GM23338 (cell line): ENCODE measurements around the gene ULK3. TPM values are rescaled to one million over a fixed set of nuclear protein-coding genes. Genes with fewer than 3 reads are reported as not detected.

Experiments
- ATAC-seq: fragments of 200-7000 bp; cut with Tn5 transposase; 3 replicates; pipeline ENCODE4 v1.9.1; 2020
- DNase-seq: peaks from one replicate; pipeline ENCODE4 v3.0.0-alpha.2; 2015; ENCODE audit warnings: low spot score
- H2AFZ ChIP-seq: fragments of 200-600 bp; sonication (generic); 2 replicates; pipeline ENCODE4 v1.8.0; 2016; ENCODE audit warnings: antibody characterized with exemption, mild to moderate bottlenecking, moderate library complexity
- H3F3A ChIP-seq: fragments of 200-600 bp; sonication (generic); replicated peaks from 2 replicates; pipeline ENCODE4 v1.8.0; 2017; ENCODE audit warnings: antibody characterized with exemption, mixed run types, low read depth
- H3K27ac ChIP-seq: fragments of 200-600 bp; sonication (generic); 2 replicates; pipeline ENCODE4 v1.6.1; 2016; ENCODE audit warnings: low read depth
- H3K27me3 ChIP-seq: fragments of 200-600 bp; sonication (generic); 2 replicates; pipeline ENCODE4 v1.8.0; 2016; ENCODE audit warnings: mild to moderate bottlenecking, mixed run types, moderate library complexity; ENCODE audit not compliant: insufficient read depth
- H3K36me3 ChIP-seq: fragments of 200-600 bp; sonication (generic); 2 replicates; pipeline ENCODE4 v1.8.0; 2016; ENCODE audit warnings: mild to moderate bottlenecking; ENCODE audit not compliant: insufficient read depth
- H3K4me1 ChIP-seq: fragments of 200-600 bp; sonication (generic); 2 replicates; pipeline ENCODE4 v1.8.0; 2016; ENCODE audit warnings: mild to moderate bottlenecking, moderate library complexity; ENCODE audit not compliant: insufficient read depth
- H3K4me2 ChIP-seq: fragments of 200-600 bp; sonication (generic); 2 replicates; pipeline ENCODE4 v1.7.1; 2017; ENCODE audit warnings: mixed run types
- H3K4me3 ChIP-seq: fragments of 200-600 bp; sonication (generic); 2 replicates; pipeline ENCODE4 v1.6.1; 2016; ENCODE audit warnings: mixed run types
- H3K79me2 ChIP-seq: fragments of 200-600 bp; sonication (generic); replicated peaks from 2 replicates; pipeline ENCODE4 v1.8.0; 2017; ENCODE audit warnings: mild to moderate bottlenecking; ENCODE audit not compliant: insufficient read depth
- H3K9me2 ChIP-seq: fragments of 200-600 bp; sonication (generic); 2 replicates; pipeline ENCODE4 v1.8.0; 2017; ENCODE audit not compliant: insufficient read depth
- H4K20me1 ChIP-seq: fragments of 200-600 bp; sonication (generic); replicated peaks from 2 replicates; pipeline ENCODE4 v1.8.0; 2017; ENCODE audit warnings: mild to moderate bottlenecking; ENCODE audit not compliant: insufficient read depth
- H3K27ac Mint-ChIP-seq: 2 replicates; pipeline ENCODE4 v1.8.0; 2020; ENCODE audit warnings: inconsistent platforms, mild to moderate bottlenecking, moderate library complexity, mixed read lengths
- H3K27me3 Mint-ChIP-seq: 3 replicates; pipeline ENCODE4 v1.8.0; 2022; ENCODE audit warnings: low read depth, mild to moderate bottlenecking, moderate library complexity, mixed read lengths, inconsistent platforms; ENCODE audit not compliant: insufficient read depth, poor library complexity
- H3K36me3 Mint-ChIP-seq: 3 replicates; pipeline ENCODE4 v1.8.0; 2021; ENCODE audit warnings: low read depth, mild to moderate bottlenecking, inconsistent platforms, moderate library complexity, mixed read lengths
- H3K4me1 Mint-ChIP-seq: 3 replicates; pipeline ENCODE4 v1.8.0; 2020; ENCODE audit warnings: mild to moderate bottlenecking, inconsistent platforms, mixed read lengths
- H3K4me3 Mint-ChIP-seq: 3 replicates; pipeline ENCODE4 v1.8.0; 2021; ENCODE audit warnings: moderate library complexity, mild to moderate bottlenecking, inconsistent platforms, mixed read lengths
- H3K9me3 Mint-ChIP-seq: 3 replicates; pipeline ENCODE4 v1.8.0; 2020; ENCODE audit warnings: moderate library complexity, mild to moderate bottlenecking, inconsistent platforms, mixed read lengths
- ETS1 ChIP-seq: IDR thresholded peaks from 2 replicates; pipeline ENCODE4 v1.6.1; 2016; ENCODE audit warnings: antibody characterized with exemption
- ZNF114 ChIP-seq: fragments of 250-450 bp; sonication (Bioruptor Pico); IDR thresholded peaks from 2 replicates; pipeline ENCODE4 v1.5.0; 2020; ENCODE audit warnings: mild to moderate bottlenecking, moderate library complexity
- ZNF462 ChIP-seq: fragments of 250-450 bp; sonication (Bioruptor Pico); IDR thresholded peaks from 2 replicates; pipeline ENCODE4 v1.5.0; 2020; ENCODE audit warnings: mild to moderate bottlenecking, moderate library complexity
- polyA plus RNA-seq: library from polyadenylated mRNA; unstranded; fragments of >200 nt; fragmentation: Nextera tagmentation; extraction: Ambion mirVana; gene quantifications from 2 replicates; pipeline ENCODE4 v1.2.1, GENCODE V29; 2016
- total RNA-seq: library from RNA; depleted of rRNA; stranded (reverse); fragments of >200 nt; shearing (Covaris generic); gene quantifications from 2 replicates; pipeline ENCODE4 v1.2.3, GENCODE V29; 2014
- TF ChIP-seq, protein P1 (sequence below), 2 experiments: fragments of 200-600 bp in 1 of 2; sonication (generic) in 1 of 2; conservative IDR thresholded peaks; 2 replicates each; pipeline versions ENCODE4 v1.5.1 to v1.6.1; 2016 to 2017; ENCODE audit warnings: antibody characterized with exemption in 2 of 2, low read depth in 2 of 2, mild to moderate bottlenecking in 2 of 2, moderate library complexity in 1 of 2

ULK3 gene
- total and polyA plus RNA-seq, 2 experiments from 2014 or later = 20.3 to 35.4 TPM

GRCh38 chr15:74787251-74788041 lies 55.5 kb downstream of the ULK3 start:
- H3K4me2 ChIP-seq = 0 out of 2 replicates have a peak overlapping the region, but pooled peaks have one; percentile 26
- DNase-seq (peak; percentile 90), ATAC-seq (peak; percentile 86)
- H3K36me3 Mint-ChIP-seq = no peaks in the 10 kb centered on the region
- H3K79me2 ChIP-seq = peaks cover 20% of the 10 kb centered on the region
- TF ChIP-seq ZNF114 (no peak), ZNF462 (CRISPR knock-in tag) (no peak), ETS1 (peak; percentile 17; the same call in 1 of the 2 replicates)
- TF ChIP-seq, protein P1, sequence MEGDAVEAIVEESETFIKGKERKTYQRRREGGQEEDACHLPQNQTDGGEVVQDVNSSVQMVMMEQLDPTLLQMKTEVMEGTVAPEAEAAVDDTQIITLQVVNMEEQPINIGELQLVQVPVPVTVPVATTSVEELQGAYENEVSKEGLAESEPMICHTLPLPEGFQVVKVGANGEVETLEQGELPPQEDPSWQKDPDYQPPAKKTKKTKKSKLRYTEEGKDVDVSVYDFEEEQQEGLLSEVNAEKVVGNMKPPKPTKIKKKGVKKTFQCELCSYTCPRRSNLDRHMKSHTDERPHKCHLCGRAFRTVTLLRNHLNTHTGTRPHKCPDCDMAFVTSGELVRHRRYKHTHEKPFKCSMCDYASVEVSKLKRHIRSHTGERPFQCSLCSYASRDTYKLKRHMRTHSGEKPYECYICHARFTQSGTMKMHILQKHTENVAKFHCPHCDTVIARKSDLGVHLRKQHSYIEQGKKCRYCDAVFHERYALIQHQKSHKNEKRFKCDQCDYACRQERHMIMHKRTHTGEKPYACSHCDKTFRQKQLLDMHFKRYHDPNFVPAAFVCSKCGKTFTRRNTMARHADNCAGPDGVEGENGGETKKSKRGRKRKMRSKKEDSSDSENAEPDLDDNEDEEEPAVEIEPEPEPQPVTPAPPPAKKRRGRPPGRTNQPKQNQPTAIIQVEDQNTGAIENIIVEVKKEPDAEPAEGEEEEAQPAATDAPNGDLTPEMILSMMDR (conservative IDR thresholded peaks at IDR 0.05; ENCODE audit: low read depth in 2 of 2) = peak; percentile 56 to 78
- no peaks in the 10 kb centered on the region for H3K9me2 ChIP-seq
- H4K20me1 ChIP-seq = peaks cover 50% of the 10 kb centered on the region
- peaks cover 34% of the 10 kb centered on the region for H3K4me1 ChIP-seq
- no peak overlapping the region for H3K4me3 ChIP-seq
- H2AFZ ChIP-seq = no peak overlapping the region
- no peaks in the 10 kb centered on the region for H3K36me3 ChIP-seq
- no peaks in the 10 kb centered on the region for H3K9me3 Mint-ChIP-seq
- no peak overlapping the region for H3K27ac ChIP-seq
- no peak overlapping the region for H3K27ac Mint-ChIP-seq
- H3K27me3 Mint-ChIP-seq = peaks cover 24% of the 10 kb centered on the region
- H3K27me3 ChIP-seq = no peaks in the 10 kb centered on the region
- peaks cover 7% of the 10 kb centered on the region for H3F3A ChIP-seq
- no peak overlapping the region; the same call in 2 of the 3 replicates for H3K4me3 Mint-ChIP-seq
- H3K4me1 Mint-ChIP-seq = peaks cover 41% of the 10 kb centered on the region
